Iris pigment epithelial cell (primary cell): ENCODE measurements around the gene PHYKPL.

Experiments used
- DNase-seq: peaks from one replicate; pipeline ENCODE4 v3.0.0-alpha.2; 2011; ENCODE audit warnings: low read depth

PHYKPL gene

DNA sequence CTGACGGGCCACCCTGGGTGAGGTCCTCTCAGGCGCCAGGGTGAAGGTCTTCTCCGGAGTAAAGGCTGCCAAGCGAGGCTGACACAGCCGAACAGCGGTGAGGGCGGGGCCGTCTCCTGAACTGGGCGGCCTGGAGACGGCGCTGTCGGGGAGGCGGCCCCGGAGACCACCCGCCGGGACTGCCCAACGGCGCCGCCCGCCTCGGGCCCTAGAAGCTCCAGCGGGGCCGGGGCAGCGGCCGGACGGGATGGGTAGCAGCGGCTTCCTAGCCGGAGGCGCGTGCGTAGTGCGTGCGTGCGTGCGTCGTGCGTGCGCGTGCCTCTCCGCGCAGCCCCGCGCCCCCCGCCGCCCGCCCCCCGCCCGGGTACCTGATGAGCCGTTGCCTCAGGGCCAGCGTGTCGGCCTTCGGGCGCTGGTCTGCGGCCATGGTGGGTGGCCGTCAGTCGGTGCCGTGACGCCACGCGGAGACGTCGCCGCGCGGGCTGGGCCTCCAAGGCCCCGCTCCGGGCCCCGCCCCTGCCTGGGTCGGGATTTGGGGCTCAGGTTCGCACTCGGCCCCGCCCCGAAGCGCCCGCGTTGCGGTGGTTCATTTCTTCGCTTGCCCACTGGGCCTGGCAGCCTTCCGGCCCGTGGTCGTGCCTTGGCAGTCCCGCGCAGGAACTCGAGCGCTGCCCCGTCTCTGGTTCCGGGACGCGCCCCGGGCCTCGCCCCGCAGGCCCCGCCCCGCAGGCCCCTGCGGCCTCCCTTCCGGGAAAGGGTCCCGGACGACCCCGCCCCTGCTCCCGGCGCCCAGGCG is at the start of gene PHYKPL:
Gene PHYKPL, minus strand, starts transcription at position 679 of the 796 bp plus-strand sequence. Its CDS starts 252 bp downstream, at position 427.
- peak; percentile 63 for DNase-seq

DNA sequence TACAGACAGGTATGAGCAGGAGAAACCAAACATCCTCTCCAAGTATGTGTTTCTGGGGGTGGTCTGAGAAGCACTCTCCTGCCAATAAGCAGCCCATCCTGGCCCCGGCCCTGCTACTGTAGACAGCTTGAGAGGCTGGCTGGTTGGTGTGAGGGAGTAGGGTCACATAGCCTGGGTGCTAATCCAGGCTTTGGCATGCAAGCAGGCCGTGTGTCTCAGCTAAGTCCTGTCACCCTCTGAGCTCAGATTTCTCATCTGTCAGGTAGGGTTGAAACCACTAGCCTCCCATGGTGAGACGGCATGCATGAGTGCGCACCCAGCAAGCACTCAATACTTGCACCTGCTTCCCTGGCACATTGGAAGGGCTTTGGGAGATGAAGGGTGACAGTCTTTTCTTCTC is 49.8 kb upstream of the PHYKPL start:
- no peak for DNase-seq

DNA sequence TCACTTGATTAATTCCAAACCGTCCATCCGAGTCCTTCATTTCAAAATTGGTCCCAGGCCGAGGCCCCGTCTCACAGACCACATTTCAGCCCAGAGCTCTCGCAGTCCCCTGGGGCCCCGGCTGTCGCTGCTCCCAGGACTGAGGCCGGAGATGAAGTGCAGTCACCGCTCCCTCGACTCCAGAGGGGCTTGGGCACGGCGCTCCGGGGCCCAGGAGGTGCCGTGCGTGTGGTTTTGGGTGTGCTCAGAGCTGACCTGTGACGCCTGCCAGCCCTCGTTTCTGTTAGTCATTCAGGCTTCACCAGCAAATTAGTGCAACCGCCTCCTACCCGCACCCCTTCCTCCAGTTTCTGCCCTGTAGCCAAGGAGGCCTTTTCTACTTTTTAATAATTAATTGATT is 48.7 kb upstream of the PHYKPL start:
- DNase-seq: no peak

DNA sequence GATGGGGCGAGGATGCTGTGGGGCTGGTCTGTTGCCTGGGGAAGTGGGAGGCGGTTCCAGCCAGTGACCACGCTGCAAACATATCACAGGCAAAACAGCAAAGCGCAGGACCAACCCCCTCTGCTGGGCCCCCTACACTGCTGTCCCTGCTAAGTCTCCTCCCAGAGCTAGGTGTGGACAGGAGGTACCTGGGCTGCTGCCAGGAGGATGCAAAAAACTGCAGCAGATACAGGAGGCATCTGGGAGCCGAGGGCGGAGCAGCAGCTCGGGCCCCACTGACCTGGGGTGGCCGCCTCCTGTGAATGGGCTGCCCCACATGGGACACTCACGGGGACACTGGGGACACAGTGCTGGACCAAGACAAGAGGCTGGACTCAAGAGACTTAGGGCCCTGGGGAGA is 48.0 kb upstream of the PHYKPL start:
- DNase-seq: no peak

DNA sequence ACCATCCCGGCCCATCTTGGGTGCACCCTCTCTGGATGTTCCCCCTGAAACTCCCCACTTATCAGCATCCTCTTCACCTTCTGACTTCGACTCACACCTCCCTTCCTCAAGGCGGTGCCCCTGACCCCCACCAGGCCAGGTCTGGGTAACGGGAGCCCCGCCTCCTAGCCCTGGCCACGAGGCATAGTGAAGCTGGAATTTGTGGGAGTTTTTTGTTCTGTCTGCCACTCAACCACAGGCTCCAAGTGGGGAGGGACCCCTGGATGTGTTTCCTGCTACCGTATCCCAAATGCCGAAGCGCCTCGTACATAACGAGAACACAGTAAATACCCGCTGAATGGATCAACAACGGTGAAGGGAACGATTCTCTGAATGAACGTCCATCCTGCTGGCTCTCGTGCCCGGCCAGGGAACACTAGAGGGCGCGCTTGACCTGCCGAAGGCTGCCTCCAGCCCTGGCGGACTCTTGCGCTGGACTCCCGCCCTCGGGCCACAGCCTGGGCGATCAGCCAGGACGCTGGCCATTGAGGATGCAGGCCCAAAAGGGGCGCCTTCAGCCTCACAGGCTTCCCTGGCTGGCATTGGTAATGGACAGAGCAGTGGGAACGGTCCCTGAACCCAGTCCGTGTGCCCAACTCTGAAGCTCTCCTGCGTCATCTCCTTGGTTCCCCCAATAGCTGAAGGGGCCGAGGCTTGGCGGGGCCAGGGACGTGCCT is 47.3 kb upstream of the PHYKPL start:
- peak; percentile 75 for DNase-seq

DNA sequence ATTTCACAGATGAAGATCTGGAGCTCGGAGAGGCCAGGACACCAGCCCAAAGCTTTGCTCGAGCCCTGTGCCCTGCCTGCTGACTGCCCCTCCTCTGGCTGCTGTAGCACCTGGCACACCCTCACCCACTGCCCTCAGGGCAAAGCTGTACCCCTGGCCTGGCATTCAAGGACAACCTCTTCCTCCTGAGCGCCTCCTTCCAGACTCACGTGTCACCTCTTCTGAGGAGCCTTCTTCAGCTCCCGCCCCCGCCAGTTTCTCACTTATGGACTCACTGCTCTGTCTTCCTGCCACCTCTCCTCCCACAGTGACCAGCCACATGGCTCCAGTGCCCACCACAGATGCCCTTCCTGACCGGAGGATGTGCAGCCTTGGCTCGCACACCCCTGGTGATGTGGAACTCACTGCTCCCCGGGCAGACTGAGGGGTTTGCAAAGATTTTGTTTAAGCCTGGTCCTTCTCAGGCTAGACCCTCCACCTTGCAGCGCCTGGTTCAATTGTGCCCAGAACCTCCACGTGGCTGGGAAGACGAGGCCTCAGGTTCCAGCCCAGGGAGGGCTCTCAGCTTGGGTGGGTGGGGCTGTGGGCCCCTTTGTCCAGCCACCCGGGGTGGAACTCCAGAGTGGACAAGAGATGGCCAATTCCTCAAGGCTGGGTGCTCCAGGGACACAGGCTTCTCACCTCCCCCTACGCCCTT is 46.6 kb upstream of the PHYKPL start:
- no peak for DNase-seq

DNA sequence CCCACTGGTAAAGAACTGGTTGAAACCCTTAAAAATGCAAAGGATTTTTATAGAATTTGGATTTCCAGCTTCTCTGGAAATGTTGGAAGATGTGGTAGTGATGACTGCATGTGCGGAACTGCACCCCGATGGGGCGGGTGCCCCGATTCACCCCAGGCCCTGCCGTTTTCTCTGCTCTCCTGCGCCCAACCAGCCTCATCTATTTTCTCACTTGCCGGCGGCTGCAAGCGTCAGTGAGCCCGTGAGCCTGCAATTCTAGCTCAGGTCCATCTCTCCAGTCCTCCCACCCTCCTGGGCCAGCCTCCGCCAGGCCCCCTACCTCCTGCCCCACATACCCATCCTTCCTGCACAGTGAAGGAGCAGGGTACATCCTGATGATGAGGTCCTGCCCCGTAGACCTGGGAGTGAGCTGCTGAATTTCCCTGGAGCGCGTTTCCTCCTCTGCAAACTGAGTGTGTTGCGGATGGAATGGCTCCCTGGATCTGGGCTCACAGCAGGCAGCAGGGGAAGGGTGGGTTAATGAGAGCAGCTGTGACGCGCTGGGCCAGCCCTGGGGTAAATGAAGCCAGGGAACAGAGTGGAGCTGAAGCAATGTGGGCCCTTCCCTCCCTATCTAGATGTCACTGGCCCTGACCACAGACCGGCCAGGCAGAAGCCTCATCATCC is 45.9 kb upstream of the PHYKPL start:
- DNase-seq: no peak

DNA sequence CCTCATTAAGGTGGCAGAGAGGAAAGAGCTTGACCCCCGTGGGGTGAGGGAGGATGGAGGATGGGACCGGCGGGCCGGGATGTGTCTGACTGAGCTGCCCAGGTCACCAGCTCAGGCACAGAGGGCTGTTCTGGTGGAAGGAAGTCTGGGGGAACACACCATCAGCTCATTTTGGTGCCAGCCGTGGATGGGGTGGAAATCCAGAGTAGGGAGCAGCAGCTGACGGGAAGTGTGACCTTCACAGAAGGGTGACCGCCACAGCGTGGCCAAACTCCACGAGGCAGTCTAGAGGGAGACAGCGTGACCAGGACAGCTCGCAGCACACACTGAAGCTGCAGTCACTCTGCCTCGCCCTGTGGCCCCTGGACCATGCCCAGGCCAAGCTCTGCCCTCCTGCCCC is 45.3 kb upstream of the PHYKPL start:
- DNase-seq: no peak

DNA sequence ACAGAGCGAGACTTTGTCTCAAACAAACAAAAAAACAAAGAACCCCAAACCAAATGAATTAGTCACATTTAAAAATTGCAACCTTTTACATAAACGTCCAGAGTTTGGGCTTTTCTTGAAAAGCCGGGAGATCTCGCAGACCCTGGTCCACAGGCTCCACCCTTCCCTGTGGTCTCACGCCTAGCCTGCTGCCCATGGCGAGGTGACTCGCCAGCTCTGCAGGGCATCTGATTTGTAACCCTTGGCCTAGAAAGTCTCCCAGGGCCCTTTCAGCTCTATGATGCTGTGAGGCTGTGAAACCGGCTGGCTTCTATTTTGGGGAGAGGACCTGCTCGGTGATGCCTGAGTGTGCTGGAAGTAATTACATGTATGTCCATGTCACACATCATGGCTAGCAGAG is 44.7 kb upstream of the PHYKPL start:
- DNase-seq: no peak

DNA sequence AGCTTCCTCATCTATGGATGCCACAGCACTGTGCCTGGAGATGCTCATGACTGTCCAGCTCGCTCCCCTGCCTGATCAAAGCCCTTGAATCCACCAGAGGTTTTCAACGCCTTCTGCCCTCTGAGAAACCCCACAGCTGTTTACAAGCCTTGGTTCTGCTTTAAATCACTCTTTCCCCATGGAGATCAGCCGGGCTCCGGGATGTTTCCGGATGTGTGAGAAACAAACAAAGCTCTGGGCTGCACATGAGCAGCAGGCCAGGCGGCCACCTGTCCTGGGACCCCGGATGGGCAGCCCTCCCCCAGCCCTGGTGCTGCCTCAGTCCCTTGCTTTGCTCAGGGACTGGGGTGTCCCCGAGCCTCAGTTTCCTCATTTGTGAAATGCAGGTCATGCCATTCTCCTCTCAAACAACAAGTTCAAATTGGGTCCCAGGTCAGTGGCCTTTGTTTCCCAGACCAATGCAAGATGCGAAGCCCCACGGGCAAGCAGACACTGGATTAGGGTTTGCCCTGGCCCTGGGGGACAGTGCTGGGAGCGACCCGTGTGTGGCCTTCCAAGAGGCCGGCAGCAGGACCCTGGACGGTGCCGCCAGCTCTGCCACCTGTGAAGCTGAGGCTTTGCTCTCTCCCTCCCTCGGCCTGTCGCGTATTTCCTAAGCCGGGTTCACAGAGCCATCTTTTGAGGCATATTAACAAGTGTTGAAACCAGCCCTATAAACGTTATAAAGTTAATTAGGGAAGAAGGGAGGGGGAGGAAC is 42.4 kb upstream of the PHYKPL start:
- DNase-seq: no peak

DNA sequence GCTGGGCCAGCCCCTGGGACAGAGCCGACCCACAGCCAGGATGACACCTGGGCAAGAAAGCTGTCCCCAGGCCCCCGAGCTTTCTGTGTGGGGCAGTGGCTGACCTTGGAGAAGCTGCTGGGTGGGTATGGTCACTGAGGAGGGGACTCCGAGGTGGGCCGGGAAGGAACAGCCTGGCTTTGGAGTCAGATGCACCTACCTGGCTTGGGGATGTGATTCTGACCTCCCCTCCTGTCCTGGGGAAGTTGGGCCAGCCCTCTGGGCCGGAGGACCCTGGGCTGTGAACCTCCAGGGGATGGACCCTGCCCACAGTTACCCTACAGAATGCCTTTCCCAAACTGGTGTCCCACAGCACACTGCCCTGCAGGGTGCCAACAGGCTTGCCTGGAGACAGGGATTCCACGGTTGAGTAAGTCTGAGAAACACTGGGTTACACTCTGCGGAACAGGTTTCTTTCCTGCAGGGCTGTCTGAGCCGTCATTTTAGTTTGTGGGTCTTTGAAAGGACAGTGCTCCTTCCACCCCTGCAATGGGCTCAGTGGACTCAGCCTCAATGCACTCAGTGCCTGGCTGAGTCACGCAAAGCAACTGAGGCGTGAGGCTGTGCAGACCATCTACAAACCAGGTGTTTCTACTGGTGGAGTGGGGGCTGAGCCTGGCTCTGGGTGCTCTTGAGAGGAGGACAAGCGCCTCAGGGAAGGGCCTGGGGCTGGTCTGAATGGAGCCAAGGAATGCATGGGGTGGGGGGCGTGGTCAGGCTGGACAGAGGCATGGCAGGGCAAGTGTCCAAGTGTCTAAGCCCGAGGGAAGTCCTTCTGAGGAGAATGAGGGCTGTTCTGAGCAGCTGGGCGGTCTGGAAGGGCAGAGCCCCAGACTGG is 41.3 kb upstream of the PHYKPL start:
- DNase-seq: peak; percentile 12

DNA sequence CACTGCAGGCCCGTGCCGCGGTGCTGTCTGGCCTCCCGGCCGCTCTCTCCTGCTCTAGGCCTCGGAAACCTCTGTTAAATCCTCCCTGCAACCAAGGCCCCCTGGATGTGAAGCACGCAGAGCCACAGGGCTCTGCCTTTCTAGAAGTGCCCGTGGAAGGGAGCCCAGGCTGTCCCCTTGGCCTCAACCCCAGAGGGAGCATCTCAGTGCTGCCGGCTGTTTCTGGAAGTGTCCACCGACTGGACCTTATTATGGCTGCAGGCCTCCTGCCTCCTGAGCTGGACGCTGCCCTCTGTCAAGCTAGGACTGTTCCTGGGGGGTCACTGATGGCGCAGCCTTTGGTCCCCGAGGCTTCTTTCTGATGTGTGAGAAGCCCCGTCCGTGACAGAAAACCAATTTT is 40.4 kb upstream of the PHYKPL start:
- DNase-seq: no peak

DNA sequence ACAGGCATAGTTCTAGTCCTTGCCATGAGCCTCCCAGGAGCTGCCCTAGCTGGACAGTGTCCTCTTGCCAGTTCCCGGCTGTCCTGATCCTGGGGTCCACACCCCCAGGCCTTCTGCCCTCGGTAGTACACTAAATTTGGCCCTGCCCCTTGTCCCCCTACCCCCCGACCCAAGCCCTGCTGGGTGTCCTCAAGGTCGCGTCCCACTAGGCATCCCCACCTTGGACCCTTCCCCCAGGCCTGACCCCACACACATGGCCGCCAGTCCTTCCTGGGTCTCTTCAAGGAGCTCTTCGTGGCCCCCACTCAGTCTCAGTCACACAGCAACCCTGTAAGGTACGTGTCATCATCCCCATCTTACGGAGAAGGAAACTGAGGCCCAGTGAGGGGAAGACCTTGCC is 40.0 kb upstream of the PHYKPL start:
- no peak for DNase-seq

DNA sequence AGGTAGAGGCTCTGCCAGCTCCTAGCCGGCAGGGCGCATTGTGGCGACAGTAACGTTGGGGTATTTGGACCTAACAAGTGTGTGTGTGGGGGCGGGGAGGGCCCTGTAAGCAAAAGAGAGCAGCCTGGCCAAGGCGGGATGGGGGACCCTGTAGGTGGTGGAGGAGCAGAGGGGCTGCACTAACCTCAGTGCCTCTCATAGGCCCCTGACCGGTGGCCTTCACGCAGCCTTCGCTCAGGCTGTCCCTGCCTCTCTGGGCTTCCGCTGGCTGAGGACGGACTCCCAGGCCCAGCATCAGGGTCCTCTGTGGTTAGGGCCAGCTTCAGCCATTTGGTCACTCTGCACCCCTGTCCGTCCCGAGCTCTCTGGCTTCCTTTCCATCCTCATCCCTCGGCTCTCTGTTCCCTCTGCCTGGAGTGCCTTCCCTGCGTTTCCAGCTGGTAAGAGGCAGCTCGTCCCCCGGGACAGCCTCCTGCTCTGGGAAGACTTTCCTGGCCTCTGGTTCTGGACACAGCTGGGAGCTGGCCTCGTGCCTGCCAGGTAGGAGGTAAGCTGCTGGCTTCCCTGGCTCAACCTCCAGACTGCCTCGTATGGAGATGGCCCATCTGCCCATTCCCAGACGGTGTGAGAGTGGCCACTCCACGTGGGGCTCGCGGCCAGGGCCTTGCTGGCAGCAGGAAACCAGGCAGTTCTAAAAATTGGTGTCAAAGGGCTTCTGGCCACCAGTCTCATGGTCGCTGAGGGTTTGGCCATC is 39.3 kb upstream of the PHYKPL start:
- DNase-seq: no peak

DNA sequence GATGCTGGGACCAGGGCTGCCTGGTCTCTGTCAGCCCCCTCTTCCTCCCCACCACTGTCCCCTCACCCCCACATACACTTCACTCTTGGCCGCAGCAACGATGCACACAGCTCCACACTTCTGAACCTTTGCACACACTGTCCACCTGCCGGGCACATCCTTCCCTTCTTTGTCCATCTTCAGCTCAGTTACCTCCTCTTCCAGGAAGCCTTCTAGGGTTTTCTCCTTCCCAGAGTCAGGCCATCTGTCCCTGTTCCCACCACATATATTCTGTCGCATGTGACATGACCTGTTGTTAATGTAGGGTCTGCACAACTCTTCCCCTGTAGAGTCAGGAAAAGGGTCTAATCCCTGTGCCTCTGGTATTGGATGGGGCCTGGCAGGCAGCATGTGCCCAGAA is 38.6 kb upstream of the PHYKPL start:
- DNase-seq: no peak

DNA sequence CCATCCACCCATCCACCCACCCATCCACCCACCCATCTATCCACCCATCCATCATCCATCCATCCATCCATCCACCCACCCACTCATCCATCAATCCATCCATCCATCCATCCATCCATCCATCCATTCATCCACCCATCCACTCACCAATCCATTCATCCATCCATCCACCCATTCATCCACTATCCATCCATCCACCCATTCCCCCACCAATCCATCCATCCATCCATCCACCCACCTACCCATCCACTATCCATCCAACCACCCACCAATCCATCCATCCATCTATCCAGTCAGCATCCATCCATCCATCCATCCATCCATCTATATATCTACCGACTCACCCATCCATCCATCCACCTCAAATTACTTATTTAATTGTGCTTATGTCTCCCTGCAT is 36.9 kb upstream of the PHYKPL start:
- DNase-seq: no peak

DNA sequence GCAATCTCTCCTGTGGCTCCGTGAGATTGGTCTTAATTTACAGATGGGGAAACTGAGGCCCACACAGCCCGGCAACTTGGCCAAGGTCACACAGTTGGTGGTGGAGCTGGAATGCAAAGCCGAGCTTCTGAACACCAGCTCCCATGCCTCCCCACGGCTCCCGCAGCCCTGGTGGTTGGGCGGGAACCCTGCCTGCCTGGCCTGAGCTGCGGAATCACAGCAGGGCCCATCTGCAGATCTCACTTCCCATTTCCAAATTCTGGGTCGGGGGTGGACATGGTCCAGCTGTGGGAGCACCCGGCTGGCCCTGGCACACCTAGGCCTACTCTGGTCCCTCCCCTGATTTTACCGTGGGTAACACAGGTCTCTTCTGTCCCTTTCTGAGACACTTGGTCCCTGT is 35.3 kb upstream of the PHYKPL start:
- no peak for DNase-seq

DNA sequence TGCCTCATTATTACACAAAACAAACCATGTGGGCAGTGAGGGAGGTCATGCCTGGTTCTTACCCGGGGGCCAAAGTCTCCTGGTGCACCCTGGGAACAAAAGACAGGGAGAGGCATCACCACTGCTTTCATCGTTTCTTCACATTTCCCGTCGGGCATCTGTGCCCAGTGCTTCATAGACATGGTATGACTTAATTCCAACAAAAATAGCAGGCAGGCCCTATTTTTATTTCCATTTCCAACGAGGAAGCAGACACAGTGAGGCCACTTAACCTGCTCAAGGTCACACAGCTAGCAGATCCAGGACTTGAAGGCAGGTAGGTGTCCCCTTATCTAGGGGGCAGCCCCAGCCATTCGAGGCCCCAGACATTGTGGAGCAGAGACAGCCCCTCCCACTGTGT is 34.6 kb upstream of the PHYKPL start:
- no peak for DNase-seq

DNA sequence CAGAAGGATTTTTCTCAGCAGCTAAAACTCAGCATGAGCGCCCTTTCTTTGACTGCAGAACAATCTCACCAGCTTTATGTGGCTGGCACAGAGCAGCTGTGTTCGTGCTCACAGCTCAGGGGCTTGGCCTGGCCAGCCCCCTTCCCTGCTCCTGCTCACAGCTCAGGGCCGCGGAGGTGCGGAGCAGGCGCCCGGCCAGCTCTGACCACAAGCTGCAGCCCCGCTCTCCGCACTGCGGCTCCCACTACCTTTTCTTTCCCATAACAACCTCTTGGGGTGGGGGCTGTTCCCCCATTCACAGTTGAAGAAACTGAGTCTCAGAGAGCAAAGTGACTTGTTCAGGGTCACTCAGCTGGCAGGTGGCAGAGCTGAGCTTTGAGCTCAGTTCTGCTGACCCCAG is 34.0 kb upstream of the PHYKPL start:
- DNase-seq: no peak

DNA sequence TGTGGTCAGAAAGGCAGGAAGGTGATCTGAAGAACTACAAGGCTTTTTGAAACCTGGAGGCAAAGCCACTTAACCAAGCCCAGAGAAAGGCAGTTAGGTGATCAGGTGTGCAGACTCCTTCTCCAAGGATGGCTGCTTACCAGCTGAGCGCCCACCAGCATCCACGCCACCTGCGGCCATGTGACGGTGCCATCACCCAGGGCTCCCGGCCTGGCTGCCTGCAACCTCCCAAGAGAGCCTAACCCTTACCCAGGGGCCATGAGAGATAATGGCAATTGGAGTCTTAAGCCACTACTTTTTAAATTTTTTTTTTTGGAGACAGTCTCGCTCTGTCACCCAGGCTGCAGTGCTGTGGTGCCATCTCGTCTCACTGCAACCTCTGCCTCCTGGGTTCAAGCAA is 33.1 kb upstream of the PHYKPL start:
- DNase-seq: no peak
